Small intestine (tissue), 7 donors: ENCODE measurements around the gene TAF3. TPM values are rescaled to one million over a fixed set of nuclear protein-coding genes. Genes with fewer than 3 reads are reported as not detected.
"Not testable (repeated sequence)": the region's sequence is repeated elsewhere in the genome, so short reads cannot be mapped to it uniquely, and the experiment has no call there.

Source experiments
- DNase-seq, 2 donors: peaks; one replicate each; pipeline versions ENCODE4 v3.0.0 to v3.0.0-alpha.2; 2013
- FAIRE-seq: peaks from 2 replicates; lab custom pipeline; 2012; peaks lifted over from hg19 to GRCh38; lab: Jason Lieb, UNC
- H3K27ac ChIP-seq, 3 donors: one replicate each; pipeline ENCODE4 v1.5.1; 2013; ENCODE audit warnings: low read length in 2 of 3, mild to moderate bottlenecking in 2 of 3, control low read depth in 1 of 3, inconsistent platforms in 1 of 3, low read depth in 1 of 3, moderate library complexity in 1 of 3
- H3K27me3 ChIP-seq, 3 donors: one replicate each; pipeline ENCODE4 v1.6.1; 2013; ENCODE audit warnings: low read length in 3 of 3, inconsistent platforms in 1 of 3; ENCODE audit not compliant: control insufficient read depth in 3 of 3, insufficient read depth in 3 of 3
- H3K36me3 ChIP-seq, 3 donors: one replicate each; pipeline ENCODE4 v1.6.1; 2013; ENCODE audit warnings: low read length in 3 of 3, inconsistent platforms in 1 of 3, low read depth in 1 of 3, mild to moderate bottlenecking in 1 of 3, moderate library complexity in 1 of 3; ENCODE audit not compliant: control insufficient read depth in 3 of 3, insufficient read depth in 2 of 3
- H3K4me1 ChIP-seq, 3 donors: one replicate each; pipeline ENCODE4 v1.6.1; 2013; ENCODE audit warnings: low read length in 2 of 3, inconsistent platforms in 1 of 3, low read depth in 1 of 3, mild to moderate bottlenecking in 1 of 3, moderate library complexity in 1 of 3; ENCODE audit not compliant: control insufficient read depth in 3 of 3, insufficient read depth in 2 of 3
- H3K4me3 ChIP-seq, 3 donors: one replicate each; pipeline ENCODE4 v1.5.1; 2013; ENCODE audit warnings: low read length in 3 of 3, control low read depth in 1 of 3, inconsistent platforms in 1 of 3, low read depth in 1 of 3, mild to moderate bottlenecking in 1 of 3, moderate library complexity in 1 of 3
- H3K9me3 ChIP-seq, 2 donors: one replicate each; pipeline ENCODE4 v1.6.1; 2013; ENCODE audit warnings: low read depth in 1 of 2, low read length in 1 of 2; ENCODE audit not compliant: control insufficient read depth in 2 of 2, insufficient read depth in 1 of 2
- WGBS, 3 donors: extraction: QIAGEN DNeasy Blood & Tissue Kit; methylation state at CpG; one replicate each; pipeline ENCODE4 v1.1.7; 2013; 5-methylcytosine and 5-hydroxymethylcytosine counted together
- polyA plus RNA-seq, 4 donors: library from polyadenylated mRNA; stranded (reverse) in 3 of 4; unstranded in 1 of 4; fragments of 200-250 nt in 3 of 4; fragments of 120-200 nt in 1 of 4; gene quantifications; one replicate each; pipeline versions ENCODE4 v1.2.1 to v1.2.3, GENCODE V29; 2013
- donor health status: healthy with polysubstance abuse.
- donor health status: control.
- donor health status: control.
- donor health status: Bipolar disorder and iron deficiency.
- donor health status: healthy.

The TAF3 gene
- polyA plus RNA-seq, 4 donors: 3.4 to 5.4 (median 4.5) TPM

DNA sequence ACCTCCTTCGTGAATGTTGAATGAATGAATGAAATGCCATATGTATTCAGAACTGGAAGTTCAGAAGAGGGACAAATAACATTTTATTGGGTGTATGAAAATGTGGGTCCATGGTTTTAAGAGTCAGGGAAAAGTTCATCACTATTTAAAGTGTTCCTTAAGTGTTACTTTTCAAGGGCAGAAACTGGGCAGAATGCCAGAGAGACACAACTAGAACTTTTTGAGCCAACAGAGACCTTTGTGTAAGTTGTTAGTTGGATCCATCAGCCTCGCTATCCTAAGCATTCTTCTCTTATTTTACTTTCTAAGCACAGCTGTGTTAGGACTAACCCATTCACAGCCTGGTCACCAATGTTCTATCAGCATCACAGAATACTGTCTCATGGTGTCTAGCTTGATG is 13.6 kb upstream of the TAF3 start:
- FAIRE-seq (no peak), DNase-seq (no peak)
- Histone ChIP-seq H3K4me1 (no peaks in the 10 kb centered on the region), H3K27ac (no peak overlapping the region), H3K9me3 (no peaks in the 10 kb centered on the region), H3K4me3 (no peak overlapping the region), H3K36me3 (peaks cover 11 to 25% (median 16%) of the 10 kb centered on the region in 3 donors), H3K27me3 (no peaks in the 10 kb centered on the region)
- WGBS, 3 donors: 49 to 78% (median 70%) methylated on average over 2 of the region's 2 CpGs

DNA sequence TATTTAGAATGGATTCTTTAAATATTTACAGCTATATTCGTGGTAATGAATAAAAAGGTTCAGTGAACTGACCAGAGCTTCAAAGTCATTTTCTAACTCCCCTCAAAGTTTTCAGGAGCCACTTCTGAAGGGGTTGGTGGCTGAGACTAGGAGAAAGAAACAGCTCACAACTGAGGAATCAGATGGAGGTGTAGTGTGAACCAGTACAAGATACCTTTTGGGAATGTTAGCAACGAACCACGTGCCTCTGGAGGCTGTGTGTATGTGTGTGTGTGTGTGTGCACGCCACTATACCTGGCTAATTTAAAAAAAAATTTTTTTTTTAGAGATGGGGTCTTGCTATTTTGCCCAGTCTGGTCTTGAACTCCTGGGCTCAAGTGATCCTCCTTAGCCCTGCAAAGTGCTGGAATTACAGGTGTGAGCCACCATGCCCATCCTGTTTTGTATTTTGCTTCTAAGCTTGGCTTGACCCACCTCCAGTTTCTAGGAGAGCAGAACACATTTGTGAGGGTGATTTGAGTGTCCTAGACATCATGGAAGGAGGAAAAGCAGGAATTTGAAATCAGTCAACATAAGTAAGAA is 9.5 kb upstream of the TAF3 start:
- Histone ChIP-seq H3K27me3 (peaks cover 0 to 3% (median 0%) of the 10 kb centered on the region in 3 donors), H3K27ac (no peak overlapping the region), H3K36me3 (peaks cover 2 to 18% (median 2%) of the 10 kb centered on the region in 3 donors), H3K9me3 (no peaks in the 10 kb centered on the region), H3K4me3 (no peak overlapping the region), H3K4me1 (no peaks in the 10 kb centered on the region)
- DNase-seq: no peak
- 64 to 76% (median 68%) methylated on average over 4 of the region's 4 CpGs for WGBS, 3 donors
- no peak for FAIRE-seq

DNA sequence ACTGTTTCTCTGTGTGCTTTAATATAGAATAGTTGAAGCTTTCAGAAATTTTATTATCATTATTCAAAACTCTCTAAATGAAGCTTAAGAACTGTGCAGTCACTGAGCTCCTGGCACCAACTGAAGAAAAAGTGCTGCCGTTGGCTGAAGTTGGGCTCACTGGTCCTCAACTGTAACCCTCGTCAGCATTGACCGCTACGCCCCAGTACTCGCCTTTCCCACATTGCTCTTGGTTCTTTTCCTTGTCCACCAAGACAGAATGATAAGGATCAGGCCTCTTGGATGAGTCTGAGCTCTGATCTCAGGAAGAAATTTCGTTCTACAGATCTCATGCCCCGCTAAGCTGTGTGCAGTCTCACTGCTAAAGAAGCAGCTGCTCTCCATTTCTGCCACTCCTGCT is 7.9 kb upstream of the TAF3 start:
- H3K9me3 ChIP-seq: no peaks in the 10 kb centered on the region
- no peaks in the 10 kb centered on the region for H3K4me1 ChIP-seq
- DNase-seq (no peak), FAIRE-seq (no peak)
- H3K36me3 ChIP-seq: peaks cover 0 to 10% (median 2%) of the 10 kb centered on the region in 3 donors
- H3K27ac ChIP-seq: no peak overlapping the region
- H3K4me3 ChIP-seq: no peak overlapping the region
- peaks cover 0 to 3% (median 0%) of the 10 kb centered on the region in 3 donors for H3K27me3 ChIP-seq
- WGBS, 3 donors: 69 to 81% (median 73%) methylated on average over 7 of the region's 7 CpGs

- Histone ChIP-seq H3K27me3 (peaks cover 0 to 3% (median 0%) of the 10 kb centered on the region in 3 donors), H3K9me3 (no peaks in the 10 kb centered on the region), H3K4me3 (no peak overlapping the region), H3K4me1 (no peaks in the 10 kb centered on the region), H3K36me3 (peaks cover 0 to 7% (median 2%) of the 10 kb centered on the region in 3 donors), H3K27ac (no peak overlapping the region)
- DNase-seq: no peak
- FAIRE-seq: no peak
- WGBS, 3 donors: 78 to 88% (median 85%) methylated on average over 5 of the region's 5 CpGs
Measured at GRCh38 chr10:7811000-7811399, 7.3 kb upstream of the TAF3 start.

- H3K27me3 ChIP-seq, H3K36me3 ChIP-seq, H3K4me1 ChIP-seq, FAIRE-seq, H3K4me3 ChIP-seq, H3K9me3 ChIP-seq, H3K27ac ChIP-seq: not testable (repeated sequence)
- 29 to 58% (median 43%) methylated on average over 7 of the region's 7 CpGs for WGBS, 3 donors
- DNase-seq: peak in 1 of 2 donors; percentile 10
Measured at GRCh38 chr10:7811743-7812142, 6.6 kb upstream of the TAF3 start.

DNA sequence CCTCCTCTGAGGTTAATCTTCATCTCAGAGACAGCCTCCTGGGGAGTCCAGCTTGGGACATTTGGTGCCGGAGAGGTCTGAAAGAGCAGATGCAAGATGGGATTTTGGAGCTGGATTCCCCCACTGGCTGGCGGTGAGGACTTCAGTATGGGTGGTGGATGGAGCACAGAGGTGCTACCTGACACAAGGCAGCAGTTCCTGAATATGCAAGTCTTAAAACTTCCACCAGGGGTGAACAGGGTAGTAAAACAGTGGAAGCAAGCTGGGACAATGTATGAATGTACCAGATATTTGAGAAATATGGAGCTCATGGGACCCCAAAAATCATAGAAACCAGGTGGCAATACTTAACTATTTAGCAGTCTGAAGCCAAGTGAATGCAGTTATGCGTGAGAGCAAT is 4.8 kb upstream of the TAF3 start:
- H3K4me1 ChIP-seq: no peaks in the 10 kb centered on the region
- H3K9me3 ChIP-seq: no peaks in the 10 kb centered on the region
- FAIRE-seq (no peak), DNase-seq (no peak)
- 78 to 96% (median 86%) methylated on average over 3 of the region's 3 CpGs for WGBS, 3 donors
- H3K27me3 ChIP-seq: peaks cover 0 to 3% (median 0%) of the 10 kb centered on the region in 3 donors
- no peak overlapping the region for H3K27ac ChIP-seq
- no peak overlapping the region for H3K4me3 ChIP-seq
- no peaks in the 10 kb centered on the region for H3K36me3 ChIP-seq

DNA sequence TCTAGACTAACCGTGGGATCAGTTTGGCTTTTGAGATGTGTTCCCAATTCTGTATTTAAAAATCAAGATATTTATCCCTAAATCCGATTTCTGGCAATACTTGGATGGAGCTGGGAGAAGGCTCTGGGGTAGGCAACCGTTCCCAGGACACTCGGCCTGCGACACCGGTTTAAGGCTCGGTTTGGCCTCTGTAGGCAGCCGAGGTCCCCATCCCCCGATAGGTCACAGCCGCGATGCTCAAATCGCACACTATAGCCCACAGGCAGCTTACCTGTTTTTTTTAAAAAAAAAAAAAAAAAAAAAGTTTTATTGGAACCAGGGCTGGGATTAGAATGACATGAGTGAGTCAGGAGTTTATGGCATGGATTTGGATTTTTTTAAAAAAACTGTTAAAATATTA is 729 bp upstream of the TAF3 start:
- H3K9me3 ChIP-seq: no peaks in the 10 kb centered on the region
- DNase-seq (no peak), FAIRE-seq (no peak)
- H3K27me3 ChIP-seq: peaks cover 0 to 3% (median 0%) of the 10 kb centered on the region in 3 donors
- H3K27ac ChIP-seq: no peak overlapping the region
- H3K4me1 ChIP-seq: peaks cover 0 to 8% (median 0%) of the 10 kb centered on the region in 3 donors
- peaks cover 0 to 2% (median 0%) of the 10 kb centered on the region in 3 donors for H3K36me3 ChIP-seq
- 11 to 22% (median 13%) methylated on average over 12 of the region's 12 CpGs for WGBS, 3 donors
- peak overlapping the region in 2 of 3 donors; percentile 79 to 90 for H3K4me3 ChIP-seq

DNA sequence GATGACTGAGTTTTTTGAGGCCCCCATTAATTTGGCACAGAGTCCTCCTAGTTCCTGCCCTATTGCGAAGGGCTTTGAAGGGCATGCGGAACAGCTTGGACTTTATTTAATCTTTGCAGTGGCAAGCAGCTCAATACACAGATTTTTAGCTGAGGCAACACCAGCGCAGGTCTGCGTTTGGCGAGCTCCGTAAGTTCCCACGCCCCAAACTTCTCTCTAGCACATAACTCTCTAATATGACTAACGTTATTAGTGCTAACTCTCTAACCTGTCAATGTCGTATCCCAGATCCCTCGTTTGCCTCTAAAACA is 366 bp upstream of the TAF3 start:
- Histone ChIP-seq H3K4me3 (peak overlapping the region; percentile 79 to 90 (median 88)), H3K9me3 (no peaks in the 10 kb centered on the region), H3K27me3 (peaks cover 0 to 3% (median 0%) of the 10 kb centered on the region in 3 donors), H3K4me1 (peaks cover 0 to 8% (median 0%) of the 10 kb centered on the region in 3 donors), H3K27ac (peak overlapping the region in 2 of 3 donors; percentile 29 to 37), H3K36me3 (peaks cover 0 to 4% (median 0%) of the 10 kb centered on the region in 3 donors)
- FAIRE-seq (no peak), DNase-seq (no peak)
- 0 to 2% (median 0%) methylated on average over 10 of the region's 10 CpGs for WGBS, 3 donors

DNA sequence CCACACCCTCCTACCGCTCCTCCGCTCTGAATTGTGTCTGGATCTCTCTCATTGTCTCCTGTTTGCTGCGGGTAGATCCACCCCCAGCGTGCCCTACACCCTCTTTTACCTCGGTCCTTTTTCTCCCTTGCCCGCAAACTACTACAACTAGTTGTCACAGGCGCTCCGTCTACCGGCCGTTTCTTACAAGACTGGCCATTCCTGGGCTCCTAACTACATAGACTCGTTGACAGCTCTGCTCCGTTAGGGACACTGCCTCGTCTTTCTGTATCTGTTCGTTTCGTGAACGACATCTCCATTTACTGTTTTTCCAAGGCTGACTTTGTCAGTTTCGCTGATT is 786 bp downstream of the TAF3 start:
- DNase-seq (peak; percentile 54 to 60), FAIRE-seq (no peak)
- Histone ChIP-seq H3K4me3 (peak overlapping the region; percentile 79 to 90 (median 88)), H3K4me1 (peaks cover 0 to 8% (median 0%) of the 10 kb centered on the region in 3 donors), H3K9me3 (no peaks in the 10 kb centered on the region), H3K27ac (peak overlapping the region in 1 of 3 donors; percentile 84), H3K27me3 (no peaks in the 10 kb centered on the region), H3K36me3 (peaks cover 0 to 8% (median 0%) of the 10 kb centered on the region in 3 donors)
- WGBS, 3 donors: 0 to 1% (median 1%) methylated on average over 17 of the region's 17 CpGs
